RWPE2 (cell line): ENCODE results near the gene NDUFB2.

Experiments
- ATAC-seq: fragments of 200-7000 bp; cut with Tn5 transposase; 3 replicates; pipeline ENCODE4 v1.9.1; 2021; ENCODE audit warnings: low read depth
- DNase-seq: peaks from one replicate; pipeline ENCODE4 v3.0.0-alpha.2; 2020; ENCODE audit warnings: low spot score
- H3K27ac ChIP-seq: fragments of 450-650 bp; 2 replicates; pipeline ENCODE4 v1.5.1; 2017; ENCODE audit warnings: mild to moderate bottlenecking; ENCODE audit not compliant: poor library complexity, severe bottlenecking
- H3K27me3 ChIP-seq: fragments of 250-450 bp; sonication (Bioruptor Pico); 2 replicates; pipeline ENCODE4 v1.5.1; 2021; ENCODE audit warnings: mild to moderate bottlenecking, moderate library complexity; ENCODE audit not compliant: insufficient read depth, poor library complexity, severe bottlenecking
- H3K36me3 ChIP-seq: fragments of 250-450 bp; sonication (Bioruptor Pico); 2 replicates; pipeline ENCODE4 v1.5.1; 2020; ENCODE audit warnings: low read depth, mild to moderate bottlenecking, moderate library complexity
- H3K4me1 ChIP-seq: fragments of 250-450 bp; sonication (Bioruptor Pico); 2 replicates; pipeline ENCODE4 v1.5.1; 2021; ENCODE audit warnings: mild to moderate bottlenecking, moderate library complexity; ENCODE audit not compliant: insufficient read depth, poor library complexity, severe bottlenecking
- H3K4me3 ChIP-seq: fragments of 250-450 bp; sonication (Bioruptor Pico); 2 replicates; pipeline ENCODE4 v1.5.1; 2021; ENCODE audit warnings: mild to moderate bottlenecking, moderate library complexity; ENCODE audit not compliant: severe bottlenecking
- H3K9me3 ChIP-seq: fragments of 250-450 bp; sonication (Bioruptor Pico); 2 replicates; pipeline ENCODE4 v1.5.1; 2021; ENCODE audit warnings: mild to moderate bottlenecking, moderate library complexity; ENCODE audit not compliant: severe bottlenecking
- TF ChIP-seq, protein P1 (sequence below): fragments of 450-650 bp; IDR thresholded peaks from one replicate; pipeline ENCODE4 v1.5.1; 2017; ENCODE audit warnings: mild to moderate bottlenecking, moderate library complexity; ENCODE audit not compliant: poor library complexity, severe bottlenecking

Gene NDUFB2

DNA sequence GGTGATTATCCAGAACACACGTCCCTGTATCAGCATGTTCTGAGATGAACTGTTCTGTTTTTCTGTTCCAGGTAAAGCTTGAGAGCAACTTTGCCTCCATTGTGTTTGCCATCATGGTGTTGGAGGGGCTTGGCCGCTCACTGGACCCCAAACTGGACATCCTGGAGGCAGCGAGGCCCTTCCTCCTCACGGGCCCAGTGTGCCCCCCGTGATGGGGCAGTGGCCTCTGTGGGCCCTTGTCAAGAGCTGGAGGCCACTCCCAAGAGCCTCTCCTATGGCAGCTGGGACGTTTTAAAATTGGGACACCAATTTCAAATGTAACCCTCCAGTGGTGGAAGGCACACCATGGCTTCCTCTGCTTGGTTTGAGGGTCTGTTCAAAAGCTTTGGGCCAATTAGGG is 1.9 kb upstream of the NDUFB2 start:
- no peak for ATAC-seq
- DNase-seq: no peak
- H3K27ac ChIP-seq: no peak overlapping the region
- H3K27me3 ChIP-seq: no peaks in the 10 kb centered on the region
- TF ChIP-seq, protein P1, sequence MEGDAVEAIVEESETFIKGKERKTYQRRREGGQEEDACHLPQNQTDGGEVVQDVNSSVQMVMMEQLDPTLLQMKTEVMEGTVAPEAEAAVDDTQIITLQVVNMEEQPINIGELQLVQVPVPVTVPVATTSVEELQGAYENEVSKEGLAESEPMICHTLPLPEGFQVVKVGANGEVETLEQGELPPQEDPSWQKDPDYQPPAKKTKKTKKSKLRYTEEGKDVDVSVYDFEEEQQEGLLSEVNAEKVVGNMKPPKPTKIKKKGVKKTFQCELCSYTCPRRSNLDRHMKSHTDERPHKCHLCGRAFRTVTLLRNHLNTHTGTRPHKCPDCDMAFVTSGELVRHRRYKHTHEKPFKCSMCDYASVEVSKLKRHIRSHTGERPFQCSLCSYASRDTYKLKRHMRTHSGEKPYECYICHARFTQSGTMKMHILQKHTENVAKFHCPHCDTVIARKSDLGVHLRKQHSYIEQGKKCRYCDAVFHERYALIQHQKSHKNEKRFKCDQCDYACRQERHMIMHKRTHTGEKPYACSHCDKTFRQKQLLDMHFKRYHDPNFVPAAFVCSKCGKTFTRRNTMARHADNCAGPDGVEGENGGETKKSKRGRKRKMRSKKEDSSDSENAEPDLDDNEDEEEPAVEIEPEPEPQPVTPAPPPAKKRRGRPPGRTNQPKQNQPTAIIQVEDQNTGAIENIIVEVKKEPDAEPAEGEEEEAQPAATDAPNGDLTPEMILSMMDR: no peak
- H3K9me3 ChIP-seq: no peaks in the 10 kb centered on the region
- peaks cover 8% of the 10 kb centered on the region for H3K4me1 ChIP-seq
- H3K4me3 ChIP-seq: no peak overlapping the region
- H3K36me3 ChIP-seq: peaks cover 11% of the 10 kb centered on the region; the same call in 1 of the 2 replicates

DNA sequence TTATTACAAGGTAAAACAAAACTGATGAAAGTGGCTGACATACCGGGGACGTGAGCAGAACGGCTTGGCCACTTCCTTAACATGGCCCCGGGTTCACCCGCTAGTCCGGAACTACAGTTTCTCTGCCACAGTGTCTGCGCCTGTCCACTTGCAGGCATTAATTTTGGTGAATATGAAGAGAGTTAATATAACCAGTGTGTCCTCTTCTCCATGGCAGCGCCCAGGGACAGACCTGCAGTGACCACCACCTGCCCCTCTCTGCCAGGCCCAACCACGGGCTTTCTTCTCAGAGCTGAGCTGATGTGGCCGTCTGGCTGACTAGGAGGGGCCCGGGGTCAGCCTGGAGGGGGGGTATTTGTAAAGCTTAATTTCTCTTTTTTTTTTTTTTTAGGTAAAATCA is 1.1 kb upstream of the NDUFB2 start:
- TF ChIP-seq, protein P1: no peak
- ATAC-seq (no peak), DNase-seq (no peak)
- H3K27ac ChIP-seq: no peak overlapping the region
- peaks cover 18% of the 10 kb centered on the region for H3K36me3 ChIP-seq
- H3K27me3 ChIP-seq: no peaks in the 10 kb centered on the region
- peaks cover 8% of the 10 kb centered on the region for H3K4me1 ChIP-seq
- H3K9me3 ChIP-seq: no peaks in the 10 kb centered on the region
- no peak overlapping the region for H3K4me3 ChIP-seq

DNA sequence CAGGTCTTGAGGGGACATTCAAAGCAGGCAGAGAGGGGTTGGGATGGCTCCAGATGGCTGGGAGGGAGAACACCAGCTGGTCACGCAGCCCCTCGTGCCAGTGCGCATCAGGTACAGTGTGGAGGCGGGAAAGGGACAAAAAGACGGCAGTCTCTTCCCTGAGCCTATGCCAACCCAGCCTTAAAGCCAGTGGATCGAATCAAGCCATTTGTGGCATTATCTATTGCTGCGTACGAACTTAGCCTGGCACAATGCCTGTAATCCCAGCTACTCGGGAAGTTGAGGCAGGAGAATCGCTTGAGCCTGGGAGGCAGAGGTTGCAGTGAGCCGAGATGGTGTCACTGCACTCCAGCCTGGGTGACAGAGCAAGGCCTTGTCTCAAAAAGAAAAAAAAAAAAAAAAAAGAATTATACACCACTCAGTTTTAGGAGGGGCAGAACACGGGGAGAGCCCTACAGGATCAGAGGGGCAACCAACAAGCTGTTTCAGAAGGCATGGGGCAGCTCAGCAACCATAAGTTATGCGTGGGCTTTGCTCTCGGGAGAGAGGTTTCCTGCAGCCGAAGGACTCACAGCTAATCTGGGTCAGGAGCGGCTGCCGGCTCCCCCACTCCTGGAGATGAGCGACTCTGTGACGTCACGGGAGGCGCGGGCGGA is 356 bp upstream of the NDUFB2 start:
- DNase-seq (peak; percentile 89), ATAC-seq (no peak; the same call in 2 of the 3 replicates)
- Histone ChIP-seq H3K4me3 (peak overlapping the region; percentile 64), H3K27ac (peak overlapping the region; percentile 62), H3K36me3 (peaks cover 20% of the 10 kb centered on the region), H3K4me1 (peaks cover 8% of the 10 kb centered on the region), H3K9me3 (no peaks in the 10 kb centered on the region), H3K27me3 (no peaks in the 10 kb centered on the region)
- TF ChIP-seq, protein P1: no peak

DNA sequence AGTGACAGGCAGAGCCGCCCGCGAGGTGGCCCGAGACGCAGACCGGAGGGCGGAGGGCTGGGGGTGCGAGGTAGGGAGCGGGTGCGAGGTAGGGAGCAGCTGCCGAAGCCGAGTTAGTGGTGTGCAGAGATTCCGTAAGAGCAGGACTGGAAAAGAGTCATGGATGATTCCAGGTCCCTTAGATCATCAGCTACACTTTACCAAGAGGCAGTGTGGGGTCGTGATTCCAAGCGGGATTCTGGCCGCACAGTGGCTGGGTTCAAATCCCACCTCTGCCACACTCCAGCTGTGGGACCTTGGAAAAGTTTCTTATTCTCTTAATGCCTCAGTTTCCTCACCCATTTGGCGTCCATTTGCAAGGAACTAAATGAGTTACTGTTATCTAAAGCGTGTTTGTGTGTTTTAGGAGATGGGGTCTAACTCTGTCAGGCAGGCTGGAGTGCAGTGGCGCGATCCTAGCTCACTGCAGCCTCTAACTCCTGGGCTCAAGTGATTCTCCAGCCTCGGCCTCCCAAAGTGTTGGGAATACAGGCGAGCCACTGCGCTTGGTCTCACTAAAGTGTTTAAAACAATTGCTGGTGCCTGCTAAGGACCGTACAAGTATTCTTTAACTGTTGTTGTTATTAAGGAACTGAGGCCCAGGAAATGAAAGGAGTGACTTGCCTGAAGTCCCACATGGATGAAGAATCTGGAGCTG is 1.1 kb downstream of the NDUFB2 start:
- TF ChIP-seq, protein P1: no peak
- Histone ChIP-seq H3K27ac (peak overlapping the region; percentile 62), H3K9me3 (no peaks in the 10 kb centered on the region), H3K4me1 (peaks cover 8% of the 10 kb centered on the region), H3K36me3 (peaks cover 27% of the 10 kb centered on the region), H3K27me3 (no peaks in the 10 kb centered on the region), H3K4me3 (peak overlapping the region; percentile 64)
- ATAC-seq: no peak; the same call in 2 of the 3 replicates
- DNase-seq: no peak

GRCh38 chr7:140698477-140698876 is 2.0 kb downstream of the NDUFB2 start:
- Histone ChIP-seq H3K27me3 (no peaks in the 10 kb centered on the region), H3K27ac (no peak overlapping the region), H3K4me1 (peaks cover 8% of the 10 kb centered on the region), H3K9me3 (no peaks in the 10 kb centered on the region), H3K36me3 (peaks cover 30% of the 10 kb centered on the region), H3K4me3 (no peak overlapping the region)
- no peak for DNase-seq
- TF ChIP-seq, protein P1: no peak
- no peak for ATAC-seq
